Nephron progenitor cell (in vitro differentiated cells): ENCODE results near the gene AFAP1L2.

Experiments used
- DNase-seq: peaks from one replicate; pipeline ENCODE4 v3.0.0; 2021
- H3K27ac Mint-ChIP-seq: 2 replicates; pipeline ENCODE4 v1.8.0; 2021; ENCODE audit warnings: mild to moderate bottlenecking, moderate library complexity, mixed read lengths
- H3K27me3 Mint-ChIP-seq: 2 replicates; pipeline ENCODE4 v1.8.0; 2021; ENCODE audit warnings: mild to moderate bottlenecking, low read depth, mixed read lengths; ENCODE audit not compliant: poor library complexity
- H3K36me3 Mint-ChIP-seq: 2 replicates; pipeline ENCODE4 v1.8.0; 2021; ENCODE audit warnings: low read depth, mixed read lengths
- H3K4me1 Mint-ChIP-seq: 2 replicates; pipeline ENCODE4 v1.8.0; 2021; ENCODE audit warnings: mixed read lengths
- H3K4me3 Mint-ChIP-seq: 2 replicates; pipeline ENCODE4 v1.8.0; 2021; ENCODE audit warnings: mild to moderate bottlenecking, moderate library complexity, mixed read lengths
- H3K9me3 Mint-ChIP-seq: 2 replicates; pipeline ENCODE4 v1.8.0; 2021; ENCODE audit warnings: mild to moderate bottlenecking, moderate library complexity, mixed read lengths
- TF ChIP-seq, protein P1 (sequence below): fragments of 200-600 bp; sonication (generic); IDR thresholded peaks from 2 replicates; pipeline ENCODE4 v1.5.0; 2021; ENCODE audit warnings: antibody characterized with exemption

AFAP1L2 gene

GRCh38 chr10:114385557-114385956, 18.7 kb downstream of the AFAP1L2 start:
- H3K4me1 Mint-ChIP-seq, result peaks cover 58% of the 10 kb centered on the region
- DNase-seq, result no peak
- no peaks in the 10 kb centered on the region for H3K9me3 Mint-ChIP-seq
- H3K27ac Mint-ChIP-seq, result no peak overlapping the region
- H3K36me3 Mint-ChIP-seq, result peaks cover 7% of the 10 kb centered on the region
- H3K27me3 Mint-ChIP-seq, result peaks cover 6% of the 10 kb centered on the region
- TF ChIP-seq, protein P1, sequence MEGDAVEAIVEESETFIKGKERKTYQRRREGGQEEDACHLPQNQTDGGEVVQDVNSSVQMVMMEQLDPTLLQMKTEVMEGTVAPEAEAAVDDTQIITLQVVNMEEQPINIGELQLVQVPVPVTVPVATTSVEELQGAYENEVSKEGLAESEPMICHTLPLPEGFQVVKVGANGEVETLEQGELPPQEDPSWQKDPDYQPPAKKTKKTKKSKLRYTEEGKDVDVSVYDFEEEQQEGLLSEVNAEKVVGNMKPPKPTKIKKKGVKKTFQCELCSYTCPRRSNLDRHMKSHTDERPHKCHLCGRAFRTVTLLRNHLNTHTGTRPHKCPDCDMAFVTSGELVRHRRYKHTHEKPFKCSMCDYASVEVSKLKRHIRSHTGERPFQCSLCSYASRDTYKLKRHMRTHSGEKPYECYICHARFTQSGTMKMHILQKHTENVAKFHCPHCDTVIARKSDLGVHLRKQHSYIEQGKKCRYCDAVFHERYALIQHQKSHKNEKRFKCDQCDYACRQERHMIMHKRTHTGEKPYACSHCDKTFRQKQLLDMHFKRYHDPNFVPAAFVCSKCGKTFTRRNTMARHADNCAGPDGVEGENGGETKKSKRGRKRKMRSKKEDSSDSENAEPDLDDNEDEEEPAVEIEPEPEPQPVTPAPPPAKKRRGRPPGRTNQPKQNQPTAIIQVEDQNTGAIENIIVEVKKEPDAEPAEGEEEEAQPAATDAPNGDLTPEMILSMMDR, result no peak
- H3K4me3 Mint-ChIP-seq, result no peak overlapping the region

DNA sequence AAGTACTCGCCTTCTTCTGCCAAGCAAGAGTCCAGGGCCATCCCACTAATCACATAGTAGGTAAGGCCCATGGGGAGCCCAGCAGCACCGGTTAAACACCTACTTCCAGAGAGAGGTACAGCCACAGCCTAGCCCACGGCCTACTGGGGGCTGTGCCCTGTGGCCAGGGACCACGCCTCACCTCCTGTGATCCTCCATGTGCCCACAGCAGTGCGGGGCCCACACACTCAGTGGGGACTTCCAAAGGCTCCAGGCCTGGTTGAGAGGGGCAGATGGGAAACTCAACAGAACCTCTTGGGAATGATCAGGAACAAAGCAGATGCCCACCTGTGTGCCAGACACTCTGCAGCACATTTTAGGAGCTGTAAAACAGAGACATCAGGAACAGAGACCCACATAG, 19.7 kb downstream of the AFAP1L2 start:
- Mint-ChIP-seq H3K27me3 (peaks cover 6% of the 10 kb centered on the region), H3K4me1 (peaks cover 52% of the 10 kb centered on the region), H3K27ac (no peak overlapping the region), H3K9me3 (no peaks in the 10 kb centered on the region), H3K36me3 (peaks cover 7% of the 10 kb centered on the region), H3K4me3 (no peak overlapping the region)
- TF ChIP-seq, protein P1, result no peak
- DNase-seq, result no peak

DNA sequence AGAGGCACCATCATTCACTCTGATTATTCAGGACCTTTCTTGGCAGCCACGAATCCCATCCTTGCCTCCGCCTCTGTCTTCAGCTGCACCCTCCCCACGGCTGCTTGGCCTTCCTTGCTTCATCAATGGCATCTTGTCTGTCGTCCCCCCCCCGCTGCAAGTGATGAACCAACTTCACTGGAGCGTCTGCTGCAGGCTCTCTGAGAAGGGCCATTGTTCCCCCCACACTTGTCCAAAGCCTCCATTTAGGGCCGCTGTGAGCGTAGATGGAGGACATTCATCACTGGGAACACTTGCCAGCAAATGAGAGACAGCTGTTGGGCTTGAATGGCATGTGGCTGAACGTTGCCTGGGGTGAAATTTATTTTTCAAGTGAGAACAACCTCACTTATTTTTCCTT, 20.1 kb downstream of the AFAP1L2 start:
- H3K27ac Mint-ChIP-seq, result no peak overlapping the region
- H3K4me3 Mint-ChIP-seq, result no peak overlapping the region
- H3K9me3 Mint-ChIP-seq, result no peaks in the 10 kb centered on the region
- TF ChIP-seq, protein P1, result no peak
- peaks cover 50% of the 10 kb centered on the region for H3K4me1 Mint-ChIP-seq
- DNase-seq, result no peak
- H3K27me3 Mint-ChIP-seq, result peaks cover 6% of the 10 kb centered on the region
- peaks cover 7% of the 10 kb centered on the region for H3K36me3 Mint-ChIP-seq

- TF ChIP-seq, protein P1, result no peak
- H3K4me3 Mint-ChIP-seq, result no peak overlapping the region
- no peak overlapping the region for H3K27ac Mint-ChIP-seq
- peaks cover 25% of the 10 kb centered on the region for H3K4me1 Mint-ChIP-seq
- H3K9me3 Mint-ChIP-seq, result no peaks in the 10 kb centered on the region
- DNase-seq, result no peak
- H3K27me3 Mint-ChIP-seq, result no peaks in the 10 kb centered on the region
- H3K36me3 Mint-ChIP-seq, result peaks cover 7% of the 10 kb centered on the region
These were observed 23.5 kb downstream of the AFAP1L2 start for GRCh38 chr10:114380797-114381196.

- Mint-ChIP-seq H3K4me1 (peaks cover 26% of the 10 kb centered on the region), H3K27me3 (no peaks in the 10 kb centered on the region), H3K9me3 (no peaks in the 10 kb centered on the region), H3K4me3 (no peak overlapping the region), H3K27ac (no peak overlapping the region), H3K36me3 (peaks cover 7% of the 10 kb centered on the region)
- no peak for DNase-seq
- TF ChIP-seq, protein P1, result no peak
These were observed 24.2 kb downstream of the AFAP1L2 start for GRCh38 chr10:114380060-114380459.

DNA sequence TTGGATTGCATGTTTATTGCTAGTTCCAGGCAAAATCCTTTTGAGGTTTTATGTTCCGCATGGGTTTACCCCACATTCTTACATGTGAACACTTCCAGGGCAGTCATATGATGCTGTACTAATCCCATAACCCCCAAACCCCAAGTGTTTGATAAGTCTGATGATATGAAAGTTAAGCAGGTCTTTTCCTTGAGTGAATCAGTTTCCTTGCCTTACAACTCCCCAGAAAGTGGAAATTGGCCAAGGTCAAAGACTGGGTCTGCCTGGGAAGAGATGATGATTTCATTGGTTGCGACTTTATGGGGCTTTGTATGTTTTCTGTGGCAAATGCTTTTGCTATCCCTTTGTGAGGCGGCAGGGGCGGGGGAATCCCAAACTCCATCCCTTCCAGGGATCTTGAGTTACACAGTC, 24.7 kb downstream of the AFAP1L2 start:
- no peaks in the 10 kb centered on the region for H3K9me3 Mint-ChIP-seq
- no peak overlapping the region for H3K27ac Mint-ChIP-seq
- peaks cover 26% of the 10 kb centered on the region for H3K4me1 Mint-ChIP-seq
- DNase-seq, result no peak
- H3K4me3 Mint-ChIP-seq, result no peak overlapping the region
- peaks cover 7% of the 10 kb centered on the region for H3K36me3 Mint-ChIP-seq
- TF ChIP-seq, protein P1, result no peak
- H3K27me3 Mint-ChIP-seq, result no peaks in the 10 kb centered on the region
